ENCODE measurements around the gene SMYD3. TPM values are rescaled to one million over a fixed set of nuclear protein-coding genes. Genes with fewer than 3 reads are reported as not detected.
"Not testable (repeated sequence)": the region's sequence is repeated elsewhere in the genome, so short reads cannot be mapped to it uniquely, and the experiment has no call there.

Gene SMYD3
- total RNA-seq, 5 donors from 2014 or later (not counting 1 experiment from before 2014, with no cell fraction given) = 17.7 to 37.8 (median 21.9) TPM

DNA sequence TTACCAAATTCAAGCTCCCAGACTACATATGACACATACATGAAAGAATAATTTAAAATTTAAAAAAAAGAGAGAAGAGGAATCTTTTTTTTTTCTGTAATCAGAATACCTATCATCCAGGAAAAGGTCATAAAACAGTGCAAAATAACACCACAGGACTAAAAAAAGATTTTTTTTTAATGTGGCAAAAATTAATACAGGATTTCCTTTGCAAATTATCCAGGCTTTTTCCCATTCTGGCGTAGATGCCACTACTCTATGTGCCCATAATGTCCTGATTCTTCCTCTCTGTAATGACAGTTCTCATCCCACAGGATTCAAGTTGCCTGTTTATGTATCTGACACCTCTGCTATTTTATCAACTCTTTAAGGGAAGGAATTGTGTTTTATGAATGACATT, 429.6 kb downstream of the SMYD3 start:
- ChIA-PET POLR2A (interaction anchor here in 1 of 2 donors (0.6 kb wide), 1 partner anchor 126 kb away, joined by 4 read pairs; no protein-coding TSS in a partner anchor), CTCF (interaction anchor here in 1 of 2 donors (0.6 kb wide), 1 partner anchor 18 kb away, joined by 3 read pairs; no protein-coding TSS in a partner anchor)
- no peak overlapping the region for H3K27ac Mint-ChIP-seq
- Histone ChIP-seq H3K4me1 (ENCODE audit: control insufficient read depth in 1 of 2, extremely low read depth in 1 of 2, insufficient read depth in 2 of 2, low read length in 2 of 2) (no peaks in the 10 kb centered on the region), H3K4me3 (ENCODE audit: control insufficient read depth in 1 of 2, extremely low read depth in 1 of 2, low read length in 1 of 2) (no peak overlapping the region), H3K27me3 (replicated peaks in 1 of 2; ENCODE audit: control insufficient read depth in 2 of 2, extremely low read depth in 1 of 2, insufficient read depth in 2 of 2, low read length in 1 of 2) (no peaks in the 10 kb centered on the region), H3K27ac (ENCODE audit: low read length) (no peak overlapping the region), H3K36me3 (ENCODE audit: control insufficient read depth in 2 of 2, extremely low read depth in 1 of 2, insufficient read depth in 1 of 2, low read length in 1 of 2) (no peaks in the 10 kb centered on the region), H3K9me3 (no peaks in the 10 kb centered on the region)
- H3K36me3 Mint-ChIP-seq = peaks cover 19% of the 10 kb centered on the region
- no CpG with 5 or more reads among the region's 1 CpG for WGBS (ENCODE audit: insufficient coverage)
- peaks cover 2 to 17% (median 6%) of the 10 kb centered on the region in 3 donors for H3K9me3 Mint-ChIP-seq
- peaks cover 0 to 2% (median 2%) of the 10 kb centered on the region in 3 donors for H3K4me1 Mint-ChIP-seq
- no peaks in the 10 kb centered on the region for H3K27me3 Mint-ChIP-seq
- ATAC-seq (replicated peaks in 1 of 4) (no peak), DNase-seq (no peak)
- H3K4me3 Mint-ChIP-seq = no peak overlapping the region

DNA sequence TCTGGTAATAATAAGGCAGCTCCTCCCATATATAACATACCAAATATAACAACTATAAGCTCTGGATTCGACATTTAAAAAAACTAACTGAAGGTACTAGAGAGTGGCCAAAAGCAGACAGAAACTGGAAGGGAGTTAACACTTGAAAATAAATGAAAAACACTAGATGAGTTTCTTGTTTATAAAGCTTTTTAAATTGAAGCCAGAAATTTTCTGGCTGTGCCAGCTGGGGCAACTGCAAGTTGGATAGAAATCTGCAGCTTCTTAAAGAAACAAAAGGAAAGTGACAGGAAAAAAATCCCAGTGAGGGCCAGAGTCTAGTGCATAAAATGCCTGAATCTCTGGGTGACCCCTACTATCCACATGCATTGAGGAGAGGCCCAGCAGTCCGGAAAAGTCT, 432.7 kb downstream of the SMYD3 start:
- no peaks in the 10 kb centered on the region for H3K9me3 ChIP-seq
- H3K36me3 Mint-ChIP-seq = peaks cover 18% of the 10 kb centered on the region
- 100% methylated on average over 1 of the region's 2 CpGs for WGBS (ENCODE audit: insufficient coverage)
- peaks cover 0 to 14% (median 3%) of the 10 kb centered on the region in 3 donors for H3K9me3 Mint-ChIP-seq
- CTCF ChIA-PET = no interaction called here
- H3K4me1 ChIP-seq (ENCODE audit: control insufficient read depth in 1 of 2, extremely low read depth in 1 of 2, insufficient read depth in 2 of 2, low read length in 2 of 2) = no peaks in the 10 kb centered on the region
- no peak for ATAC-seq (replicated peaks in 1 of 4)
- no peak for DNase-seq
- no peaks in the 10 kb centered on the region for H3K36me3 ChIP-seq (ENCODE audit: control insufficient read depth in 2 of 2, extremely low read depth in 1 of 2, insufficient read depth in 1 of 2, low read length in 1 of 2)
- no peak overlapping the region for H3K27ac Mint-ChIP-seq
- H3K27ac ChIP-seq (ENCODE audit: low read length) = no peak overlapping the region
- H3K4me3 ChIP-seq (ENCODE audit: control insufficient read depth in 1 of 2, extremely low read depth in 1 of 2, low read length in 1 of 2) = no peak overlapping the region
- no peaks in the 10 kb centered on the region for H3K27me3 ChIP-seq (replicated peaks in 1 of 2; ENCODE audit: control insufficient read depth in 2 of 2, extremely low read depth in 1 of 2, insufficient read depth in 2 of 2, low read length in 1 of 2)
- no peaks in the 10 kb centered on the region for H3K27me3 Mint-ChIP-seq
- no peak overlapping the region for H3K4me3 Mint-ChIP-seq
- H3K4me1 Mint-ChIP-seq = peaks cover 0 to under 1% (median 0%) of the 10 kb centered on the region in 3 donors
- POLR2A ChIA-PET = no interaction called here

DNA sequence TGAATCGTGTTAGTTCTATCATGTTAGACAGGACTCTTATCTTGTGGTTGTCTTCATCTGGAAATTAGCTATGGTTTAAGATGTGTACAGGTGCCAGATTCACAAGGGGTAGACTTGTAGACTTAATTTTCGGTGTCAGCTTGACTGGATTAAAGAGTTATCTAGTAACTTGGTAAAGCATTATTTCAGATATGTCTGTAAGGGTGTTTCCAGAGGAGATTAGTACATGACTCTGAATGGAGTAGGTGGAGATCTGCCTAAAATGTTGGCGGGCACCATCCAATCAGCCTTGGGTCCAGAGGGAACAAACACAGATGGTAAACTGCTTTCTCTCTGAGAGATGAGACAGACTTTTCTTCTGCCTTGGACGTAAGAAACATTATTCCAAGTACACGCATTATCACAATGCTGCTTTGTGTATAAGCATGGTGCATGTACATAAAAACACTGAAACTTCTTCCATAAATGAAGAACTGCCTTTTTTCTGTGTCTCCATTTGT, 434.6 kb downstream of the SMYD3 start:
- Histone ChIP-seq H3K4me3 (ENCODE audit: control insufficient read depth in 1 of 2, extremely low read depth in 1 of 2, low read length in 1 of 2) (no peak overlapping the region), H3K36me3 (ENCODE audit: control insufficient read depth in 2 of 2, extremely low read depth in 1 of 2, insufficient read depth in 1 of 2, low read length in 1 of 2) (peaks cover 0 to 2% of the 10 kb centered on the region in 2 donors), H3K27me3 (replicated peaks in 1 of 2; ENCODE audit: control insufficient read depth in 2 of 2, extremely low read depth in 1 of 2, insufficient read depth in 2 of 2, low read length in 1 of 2) (no peaks in the 10 kb centered on the region), H3K4me1 (ENCODE audit: control insufficient read depth in 1 of 2, extremely low read depth in 1 of 2, insufficient read depth in 2 of 2, low read length in 2 of 2) (no peaks in the 10 kb centered on the region), H3K27ac (ENCODE audit: low read length) (no peak overlapping the region), H3K9me3 (no peaks in the 10 kb centered on the region)
- POLR2A ChIA-PET = no interaction called here
- H3K4me1 Mint-ChIP-seq = peaks cover 2 to 18% (median 11%) of the 10 kb centered on the region in 3 donors
- peaks cover 0 to 14% (median 3%) of the 10 kb centered on the region in 3 donors for H3K9me3 Mint-ChIP-seq
- CTCF ChIA-PET = no interaction called here
- WGBS (ENCODE audit: insufficient coverage) = 88% methylated on average over 2 of the region's 5 CpGs
- H3K4me3 Mint-ChIP-seq = no peak overlapping the region
- ATAC-seq (replicated peaks in 1 of 4) (no peak), DNase-seq (no peak)
- H3K27me3 Mint-ChIP-seq = no peaks in the 10 kb centered on the region
- H3K36me3 Mint-ChIP-seq = peaks cover 20% of the 10 kb centered on the region
- no peak overlapping the region for H3K27ac Mint-ChIP-seq

GRCh38 chr1:246071981-246072380, 435.1 kb downstream of the SMYD3 start:
- H3K4me3 Mint-ChIP-seq; H3K4me3 ChIP-seq (ENCODE audit: control insufficient read depth in 1 of 2, extremely low read depth in 1 of 2, low read length in 1 of 2); DNase-seq; H3K27me3 ChIP-seq (replicated peaks in 1 of 2; ENCODE audit: control insufficient read depth in 2 of 2, extremely low read depth in 1 of 2, insufficient read depth in 2 of 2, low read length in 1 of 2); H3K27me3 Mint-ChIP-seq; H3K36me3 ChIP-seq (ENCODE audit: control insufficient read depth in 2 of 2, extremely low read depth in 1 of 2, insufficient read depth in 1 of 2, low read length in 1 of 2); H3K9me3 ChIP-seq; H3K4me1 ChIP-seq (ENCODE audit: control insufficient read depth in 1 of 2, extremely low read depth in 1 of 2, insufficient read depth in 2 of 2, low read length in 2 of 2); CTCF ChIA-PET; ATAC-seq (replicated peaks in 1 of 4); POLR2A ChIA-PET; H3K27ac Mint-ChIP-seq; H3K27ac ChIP-seq (ENCODE audit: low read length): not testable (repeated sequence)
- H3K4me1 Mint-ChIP-seq = peaks cover 2 to 20% (median 12%) of the 10 kb centered on the region in 3 donors
- H3K9me3 Mint-ChIP-seq = peaks cover 0 to 14% (median 3%) of the 10 kb centered on the region in 3 donors
- WGBS (ENCODE audit: insufficient coverage) = 57% methylated on average over 8 of the region's 15 CpGs
- peaks cover 20% of the 10 kb centered on the region for H3K36me3 Mint-ChIP-seq

DNA sequence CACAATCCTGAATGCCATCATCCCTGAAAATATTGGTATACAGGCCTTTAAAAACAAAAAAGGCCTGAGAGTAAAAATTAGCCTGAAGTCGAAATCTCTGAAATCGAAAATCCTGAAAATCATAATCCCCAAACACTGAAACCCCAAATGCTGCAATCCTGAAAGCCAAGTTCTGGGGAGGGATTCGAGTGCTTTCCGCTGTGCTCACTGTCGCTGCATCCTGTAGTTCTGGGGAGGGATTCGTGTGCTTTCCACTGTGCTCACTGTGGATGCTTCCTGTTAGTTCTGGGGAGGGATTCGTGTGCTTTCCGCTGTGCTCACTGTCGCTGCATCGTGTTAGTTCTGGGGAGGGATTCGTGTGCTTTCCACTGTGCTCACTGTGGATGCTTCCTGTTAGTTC, 435.5 kb downstream of the SMYD3 start:
- H3K27ac ChIP-seq (ENCODE audit: low read length); H3K36me3 ChIP-seq (ENCODE audit: control insufficient read depth in 2 of 2, extremely low read depth in 1 of 2, insufficient read depth in 1 of 2, low read length in 1 of 2); H3K4me3 Mint-ChIP-seq; H3K4me1 ChIP-seq (ENCODE audit: control insufficient read depth in 1 of 2, extremely low read depth in 1 of 2, insufficient read depth in 2 of 2, low read length in 2 of 2); H3K27ac Mint-ChIP-seq; DNase-seq; ATAC-seq (replicated peaks in 1 of 4); H3K27me3 Mint-ChIP-seq; CTCF ChIA-PET; H3K9me3 ChIP-seq; H3K27me3 ChIP-seq (replicated peaks in 1 of 2; ENCODE audit: control insufficient read depth in 2 of 2, extremely low read depth in 1 of 2, insufficient read depth in 2 of 2, low read length in 1 of 2); POLR2A ChIA-PET; H3K4me3 ChIP-seq (ENCODE audit: control insufficient read depth in 1 of 2, extremely low read depth in 1 of 2, low read length in 1 of 2): not testable (repeated sequence)
- Mint-ChIP-seq H3K4me1 (peaks cover 2 to 20% (median 12%) of the 10 kb centered on the region in 3 donors), H3K36me3 (peaks cover 20% of the 10 kb centered on the region), H3K9me3 (peaks cover 0 to 14% (median 3%) of the 10 kb centered on the region in 3 donors)
- 63% methylated on average over 9 of the region's 11 CpGs for WGBS (ENCODE audit: insufficient coverage)

GRCh38 chr1:246069581-246069980, 437.5 kb downstream of the SMYD3 start:
- H3K4me3 Mint-ChIP-seq = no peak overlapping the region
- H3K36me3 Mint-ChIP-seq = peaks cover 14% of the 10 kb centered on the region
- Histone ChIP-seq H3K36me3 (ENCODE audit: control insufficient read depth in 2 of 2, extremely low read depth in 1 of 2, insufficient read depth in 1 of 2, low read length in 1 of 2) (peaks cover 0 to 3% of the 10 kb centered on the region in 2 donors), H3K4me1 (ENCODE audit: control insufficient read depth in 1 of 2, extremely low read depth in 1 of 2, insufficient read depth in 2 of 2, low read length in 2 of 2) (no peaks in the 10 kb centered on the region), H3K27ac (ENCODE audit: low read length) (no peak overlapping the region), H3K4me3 (ENCODE audit: control insufficient read depth in 1 of 2, extremely low read depth in 1 of 2, low read length in 1 of 2) (no peak overlapping the region), H3K9me3 (no peaks in the 10 kb centered on the region), H3K27me3 (replicated peaks in 1 of 2; ENCODE audit: control insufficient read depth in 2 of 2, extremely low read depth in 1 of 2, insufficient read depth in 2 of 2, low read length in 1 of 2) (no peaks in the 10 kb centered on the region)
- H3K4me1 Mint-ChIP-seq = peaks cover 2 to 20% (median 12%) of the 10 kb centered on the region in 3 donors
- H3K9me3 Mint-ChIP-seq = peaks cover 0 to 3% (median 0%) of the 10 kb centered on the region in 3 donors
- whole genome bisulfite sequencing (ENCODE audit: insufficient coverage) = no CpG with 5 or more reads among the region's 6 CpGs
- H3K27me3 Mint-ChIP-seq = no peaks in the 10 kb centered on the region
- no peak for ATAC-seq (replicated peaks in 1 of 4)
- DNase-seq = no peak
- no peak overlapping the region for H3K27ac Mint-ChIP-seq
- CTCF ChIA-PET = no interaction called here
- POLR2A ChIA-PET = no interaction called here
